Measurements from ENCODE around the gene PPP3CA.

DNA sequence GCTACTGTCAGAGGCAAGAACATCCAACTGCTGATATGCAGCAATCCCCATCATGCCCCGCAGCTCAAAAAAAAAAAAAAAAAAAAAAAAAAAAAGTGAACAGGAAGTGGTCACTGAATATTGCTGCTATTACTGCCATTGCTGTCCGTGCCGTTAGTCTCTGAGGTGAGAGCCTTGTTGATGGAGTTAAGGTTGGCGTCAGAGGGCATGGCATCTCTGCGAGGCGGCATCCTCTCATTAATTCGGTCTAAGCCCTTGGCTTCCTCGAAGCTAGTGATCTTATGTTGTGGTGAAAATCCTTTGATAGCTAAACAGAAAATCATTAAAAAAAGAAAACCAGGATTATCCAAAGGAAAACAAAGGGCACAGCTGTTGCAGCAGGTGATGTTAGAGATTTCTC, 321.6 kb downstream of the PPP3CA start:
- TF ChIP-seq BHLHE40 (IDR thresholded peaks at IDR 0.05; ENCODE audit: borderline replicate concordance) (no peak), TARDBP (IDR thresholded peaks at IDR 0.05) (no peak), FOXK2 (IDR thresholded peaks at IDR 0.05) (no peak), L3MBTL2 (conservative IDR thresholded peaks at IDR 0.05) (no peak), NFRKB (IDR thresholded peaks at IDR 0.05) (no peak), SP1 (IDR thresholded peaks at IDR 0.05) (no peak), ZNF384 (IDR thresholded peaks at IDR 0.05) (no peak), FOXM1 (IDR thresholded peaks at IDR 0.05; ENCODE audit: borderline replicate concordance) (no peak), SUZ12 (IDR thresholded peaks at IDR 0.05) (no peak), HDGF (IDR thresholded peaks at IDR 0.05; ENCODE audit: borderline replicate concordance) (no peak), FOXA1 (IDR thresholded peaks at IDR 0.05) (no peak)
- TF ChIP-seq, protein P1, sequence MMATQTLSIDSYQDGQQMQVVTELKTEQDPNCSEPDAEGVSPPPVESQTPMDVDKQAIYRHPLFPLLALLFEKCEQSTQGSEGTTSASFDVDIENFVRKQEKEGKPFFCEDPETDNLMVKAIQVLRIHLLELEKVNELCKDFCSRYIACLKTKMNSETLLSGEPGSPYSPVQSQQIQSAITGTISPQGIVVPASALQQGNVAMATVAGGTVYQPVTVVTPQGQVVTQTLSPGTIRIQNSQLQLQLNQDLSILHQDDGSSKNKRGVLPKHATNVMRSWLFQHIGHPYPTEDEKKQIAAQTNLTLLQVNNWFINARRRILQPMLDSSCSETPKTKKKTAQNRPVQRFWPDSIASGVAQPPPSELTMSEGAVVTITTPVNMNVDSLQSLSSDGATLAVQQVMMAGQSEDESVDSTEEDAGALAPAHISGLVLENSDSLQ (IDR thresholded peaks at IDR 0.05): no peak

Measured in HEK293T (cell line).